CMK (cell line): ENCODE results near the gene CCDC185.
"Not testable (repeated sequence)": the region's sequence is repeated elsewhere in the genome, so short reads cannot be mapped to it uniquely, and the experiment has no call there.

Experiments used
- DNase-seq: peaks from one replicate; pipeline ENCODE4 v3.0.0-alpha.2; 2010; ENCODE audit warnings: low read depth

CCDC185 gene

DNA sequence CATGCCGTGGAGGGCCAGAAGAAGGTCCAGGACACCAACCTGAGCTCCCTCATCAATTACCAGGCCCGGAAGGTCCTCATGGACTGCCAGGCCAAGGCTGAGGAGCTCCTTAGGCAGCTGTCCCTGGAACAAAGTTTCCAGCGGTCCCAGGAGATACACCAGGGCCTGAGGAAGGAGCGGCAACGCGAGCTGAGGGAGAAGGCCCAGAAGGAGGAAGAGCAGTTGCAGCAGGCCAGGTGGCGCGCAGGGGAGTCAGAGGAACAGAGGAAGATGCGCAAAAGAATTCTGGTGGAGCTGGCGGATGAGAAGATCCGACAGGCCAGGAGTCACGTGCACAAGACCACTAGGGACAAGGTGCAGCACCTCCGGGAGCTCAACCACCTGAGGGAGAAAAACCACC lies 1.5 kb downstream of the CCDC185 start:
- DNase-seq = no peak

DNA sequence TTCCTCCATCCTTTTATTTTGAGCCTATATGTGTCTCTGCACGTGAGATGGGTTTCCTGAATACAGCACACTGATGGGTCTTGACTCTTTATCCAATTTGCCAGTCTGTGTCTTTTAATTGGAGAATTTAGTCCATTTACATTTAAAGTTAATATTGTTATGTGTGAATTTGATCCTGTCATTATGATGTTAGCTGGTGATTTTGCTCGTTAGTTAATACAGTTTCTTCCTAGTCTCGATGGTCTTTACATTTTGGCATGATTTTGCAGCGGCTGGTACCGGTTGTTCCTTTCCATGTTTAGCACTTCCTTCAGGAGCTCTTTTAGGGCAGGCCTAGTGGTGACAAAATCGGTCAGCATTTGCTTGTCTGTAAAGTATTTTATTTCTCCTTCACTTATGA lies 6.2 kb downstream of the CCDC185 start:
- not testable (repeated sequence) for DNase-seq

DNA sequence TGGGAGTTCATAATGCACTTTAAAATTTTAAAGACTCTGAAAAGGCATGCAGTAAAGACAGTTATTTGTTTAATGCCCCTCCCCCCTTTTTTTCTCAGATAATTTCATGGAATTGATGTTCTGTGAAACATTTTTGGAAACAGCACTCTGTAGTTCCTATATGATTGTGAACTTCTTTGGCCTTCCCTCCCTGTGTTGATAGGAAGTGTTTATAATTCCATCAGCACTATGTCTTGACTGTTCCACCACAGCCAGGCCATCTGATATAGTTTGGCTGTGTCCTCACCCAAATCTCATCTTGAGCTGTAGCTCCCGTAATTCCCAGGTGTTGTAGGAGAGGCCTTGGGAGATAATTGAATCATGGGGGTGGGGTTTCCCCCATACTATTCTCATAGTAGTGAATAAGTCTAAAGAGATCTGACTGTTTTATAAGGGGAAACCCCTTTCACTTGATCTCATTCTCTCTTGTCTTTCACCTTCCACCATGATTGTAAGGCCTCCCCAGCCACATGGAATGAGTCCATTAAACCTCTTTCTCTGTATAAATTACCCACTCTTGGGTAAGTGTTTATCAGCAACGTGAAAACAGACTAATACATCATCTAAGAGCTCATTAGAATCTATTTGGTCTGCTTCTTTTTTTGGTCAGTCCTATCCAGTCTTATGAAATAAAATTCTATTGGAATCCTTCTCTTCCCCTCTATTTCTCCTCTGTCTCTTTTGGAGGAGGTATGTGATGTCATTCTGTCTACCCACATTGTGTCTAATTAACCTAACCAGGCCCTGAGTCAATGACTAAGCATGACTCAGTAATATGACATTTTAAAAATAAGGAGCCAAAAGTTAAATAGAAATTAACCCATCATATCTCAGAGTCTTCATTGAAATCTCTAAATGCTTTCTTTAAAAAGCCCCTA lies 8.9 kb downstream of the CCDC185 start:
- no peak for DNase-seq

DNA sequence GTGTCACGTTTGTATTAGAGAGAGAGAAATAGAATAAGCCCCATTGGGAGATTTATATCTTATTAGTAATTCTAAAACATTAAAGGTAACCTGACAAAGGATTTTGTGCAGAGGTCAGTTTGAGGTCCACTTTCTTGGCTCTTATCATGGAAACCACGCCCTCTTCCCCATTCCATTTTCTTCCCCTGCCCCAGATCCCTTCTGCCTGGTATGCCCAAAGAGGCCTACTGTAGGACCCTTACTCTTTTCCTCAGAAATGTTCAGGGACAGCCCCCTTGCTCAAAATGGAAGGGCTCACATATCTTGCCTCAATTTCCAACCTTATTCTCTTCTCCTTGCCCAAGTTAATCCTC lies 9.6 kb downstream of the CCDC185 start:
- no peak for DNase-seq

DNA sequence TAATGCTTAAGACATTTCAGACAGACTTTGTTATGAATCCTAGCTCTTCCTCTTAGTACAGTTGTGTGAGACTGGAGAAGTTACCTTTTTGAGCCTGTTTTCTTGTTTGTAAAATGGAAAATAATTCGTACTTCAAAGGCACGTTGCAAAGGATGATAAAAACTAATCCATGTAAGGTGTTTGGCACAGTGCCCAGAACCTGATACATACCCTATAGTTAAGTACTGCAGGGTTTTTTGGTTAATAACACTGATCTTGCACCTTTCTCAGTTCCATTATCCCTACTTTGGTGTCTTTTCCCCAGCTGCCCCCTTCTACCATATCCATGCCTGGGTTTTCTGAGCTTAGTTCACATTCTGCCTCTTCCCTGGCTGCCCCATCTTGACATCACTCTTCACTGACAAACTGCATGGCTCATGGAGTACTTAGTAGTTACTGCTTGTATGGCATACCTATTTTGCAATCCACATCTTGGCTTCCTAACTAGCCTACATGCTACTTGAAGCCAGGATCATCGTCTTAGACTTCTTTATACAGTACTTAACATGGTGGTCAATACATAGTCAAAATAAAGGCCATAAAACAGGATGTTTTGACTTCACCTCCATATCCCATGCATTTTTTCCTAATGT lies 10.1 kb downstream of the CCDC185 start:
- no peak for DNase-seq

DNA sequence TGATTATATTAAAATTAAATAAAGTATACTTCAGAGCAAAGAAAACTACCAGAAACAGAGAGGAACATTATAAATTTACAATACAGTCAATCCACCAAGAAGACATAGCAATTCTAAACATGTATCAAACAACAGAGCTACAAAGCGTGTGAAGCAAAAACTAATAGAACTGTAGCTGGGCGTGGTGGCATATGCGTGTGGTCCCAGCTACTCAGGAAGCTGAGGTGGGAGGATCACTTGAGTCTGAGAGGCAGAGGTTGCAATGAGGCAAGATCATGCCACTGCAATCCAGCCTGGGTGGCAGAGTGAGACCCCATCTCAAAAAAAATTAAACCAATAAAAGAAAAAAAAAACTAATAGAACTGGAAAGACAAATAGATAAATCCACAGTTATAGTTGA lies 12.3 kb downstream of the CCDC185 start:
- no peak for DNase-seq

DNA sequence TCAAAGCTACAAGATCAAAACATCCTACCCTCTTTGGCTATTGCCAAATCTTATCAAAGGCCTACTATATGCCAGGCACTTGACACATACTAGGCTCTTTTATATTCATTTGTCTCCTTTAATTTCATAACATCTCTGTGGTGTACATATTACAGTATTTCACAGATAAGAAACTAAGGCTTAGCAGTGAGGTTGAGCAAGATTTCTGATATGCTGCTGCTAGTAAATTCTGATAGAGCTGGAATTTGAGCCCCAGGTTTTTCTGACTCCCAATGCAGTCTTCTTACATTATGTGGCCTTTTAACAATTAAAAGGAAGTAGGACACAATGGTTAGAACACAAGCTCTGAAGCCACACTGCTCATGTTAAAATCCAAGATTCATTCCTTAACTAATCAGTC lies 16.8 kb downstream of the CCDC185 start:
- no peak for DNase-seq

DNA sequence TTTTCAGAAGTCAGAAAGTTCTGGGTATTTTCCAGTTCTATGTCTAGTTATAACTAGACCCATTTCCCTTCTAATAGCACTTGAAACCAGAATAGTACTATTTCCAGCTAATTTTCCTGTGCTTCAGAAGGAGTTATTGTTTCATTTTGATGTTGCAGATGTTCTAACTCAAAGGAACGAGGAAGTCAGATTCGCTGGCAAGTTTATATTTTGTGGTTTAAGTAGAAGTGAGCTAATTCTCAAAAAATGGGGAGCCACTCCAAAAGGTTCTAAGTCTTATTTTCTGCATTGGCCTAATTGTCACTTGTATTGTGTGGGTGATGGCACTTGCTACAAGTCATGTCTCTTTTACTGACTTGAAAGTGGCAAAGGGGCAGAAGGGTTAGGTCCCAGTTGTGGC lies 18.1 kb downstream of the CCDC185 start:
- DNase-seq = no peak

DNA sequence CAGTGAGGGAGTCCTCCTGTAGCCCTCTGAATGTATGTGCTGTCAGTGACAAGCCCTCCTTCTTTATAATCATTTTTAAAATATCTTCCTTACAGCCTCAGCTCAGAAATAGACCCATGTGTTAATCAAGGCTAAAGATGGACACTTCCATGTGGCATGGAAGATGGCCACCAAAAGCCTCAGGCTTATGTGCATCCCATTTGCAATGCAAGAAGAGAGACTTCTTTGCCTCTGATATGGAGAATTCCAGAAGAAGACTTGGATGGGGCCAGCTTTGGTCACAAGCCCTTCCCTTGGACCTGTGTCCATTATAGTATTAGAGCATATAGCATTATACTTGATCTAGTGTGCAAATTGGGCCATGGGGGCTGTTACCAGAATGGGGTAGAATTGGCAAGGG lies 18.5 kb downstream of the CCDC185 start:
- DNase-seq = no peak

DNA sequence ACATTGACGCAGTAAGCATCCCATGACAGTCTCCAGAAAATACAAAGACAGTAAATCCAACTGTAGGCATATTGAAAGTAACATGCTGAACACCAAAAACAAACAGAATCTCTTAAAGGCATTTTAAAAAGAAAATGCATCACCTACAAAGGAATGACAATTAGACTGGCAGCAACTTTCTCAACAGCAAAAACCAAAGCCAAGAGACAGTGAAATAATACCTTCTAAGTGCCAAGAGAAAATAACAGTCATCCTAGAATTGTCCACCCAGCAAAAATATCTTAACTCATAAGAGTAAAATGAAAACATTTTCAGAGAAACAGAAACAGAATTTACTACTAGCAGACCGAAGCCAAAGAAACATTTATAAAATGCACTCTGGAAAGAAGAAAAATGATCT lies 20.0 kb downstream of the CCDC185 start:
- no peak for DNase-seq

DNA sequence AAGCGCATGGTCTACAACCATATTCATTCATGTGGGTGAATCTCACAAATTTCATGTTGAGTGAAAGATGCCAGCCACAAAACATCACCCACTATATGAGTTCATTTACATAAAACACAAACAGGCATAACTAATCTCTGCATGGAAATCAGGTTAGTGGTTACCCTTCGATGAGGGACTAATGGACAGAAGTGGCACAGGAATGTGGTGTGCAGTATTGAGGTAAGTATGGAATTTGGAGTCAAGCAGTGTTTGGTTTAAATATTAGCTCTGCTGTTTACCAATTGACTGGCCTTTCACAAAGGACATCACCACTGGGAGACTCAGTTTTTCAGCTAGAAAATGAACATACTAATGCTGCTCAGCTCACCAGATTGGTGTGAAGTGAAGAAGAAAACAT lies 24.2 kb downstream of the CCDC185 start:
- DNase-seq = no peak

DNA sequence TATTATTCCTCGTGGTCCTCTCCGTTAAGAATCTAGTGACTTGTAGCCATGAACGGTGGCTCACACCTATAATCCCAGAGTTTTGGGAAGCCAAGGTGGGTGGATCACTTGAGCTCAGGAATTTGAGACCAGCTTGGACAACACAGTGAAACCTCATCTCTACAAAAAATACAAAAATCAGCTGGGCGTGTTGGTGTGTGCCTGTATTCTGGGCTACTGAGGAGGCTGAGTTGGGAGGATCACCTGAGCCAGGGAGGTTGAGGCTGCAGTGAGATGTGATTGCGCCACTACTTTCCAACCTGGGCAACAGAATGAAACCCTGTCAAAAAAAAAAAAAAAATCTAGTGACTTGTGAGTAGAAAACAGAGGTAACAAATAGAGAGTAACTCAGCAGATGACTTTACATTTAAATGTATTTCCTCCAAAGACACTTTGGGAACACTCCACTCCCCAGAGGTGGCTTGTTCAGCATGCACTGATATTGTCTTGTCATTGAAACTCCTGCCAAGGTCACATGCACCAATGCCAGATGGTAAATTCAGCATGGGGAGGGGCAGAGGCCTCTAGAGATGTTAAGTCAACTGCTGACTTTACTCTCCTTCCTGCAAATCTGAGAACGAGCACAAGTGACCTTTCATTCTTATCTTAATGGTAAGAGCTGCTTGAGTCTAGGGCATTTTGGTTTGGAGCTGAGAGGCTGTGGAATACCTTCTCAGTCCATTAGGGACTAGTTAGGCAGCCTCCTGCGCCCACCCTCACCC lies 24.9 kb downstream of the CCDC185 start:
- no peak for DNase-seq

DNA sequence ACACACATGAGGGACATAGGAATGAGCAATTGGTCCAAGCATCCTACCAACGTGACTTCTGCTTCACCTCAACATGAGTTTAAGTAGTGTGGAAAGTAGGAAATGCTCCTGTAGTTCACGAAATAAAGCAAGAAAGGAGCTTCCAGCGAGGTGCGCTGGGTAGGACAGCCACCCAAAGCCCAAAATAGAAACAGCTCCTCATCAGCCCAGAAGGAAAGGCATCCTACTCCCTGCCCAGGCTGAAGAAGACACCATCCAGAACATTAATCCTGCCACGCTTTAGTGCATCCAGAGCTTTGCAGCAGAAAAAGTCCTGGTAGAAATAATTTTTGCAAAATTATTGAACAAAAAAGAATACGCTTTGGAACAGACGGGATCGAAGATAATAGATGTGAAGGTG lies 25.9 kb downstream of the CCDC185 start:
- no peak for DNase-seq

DNA sequence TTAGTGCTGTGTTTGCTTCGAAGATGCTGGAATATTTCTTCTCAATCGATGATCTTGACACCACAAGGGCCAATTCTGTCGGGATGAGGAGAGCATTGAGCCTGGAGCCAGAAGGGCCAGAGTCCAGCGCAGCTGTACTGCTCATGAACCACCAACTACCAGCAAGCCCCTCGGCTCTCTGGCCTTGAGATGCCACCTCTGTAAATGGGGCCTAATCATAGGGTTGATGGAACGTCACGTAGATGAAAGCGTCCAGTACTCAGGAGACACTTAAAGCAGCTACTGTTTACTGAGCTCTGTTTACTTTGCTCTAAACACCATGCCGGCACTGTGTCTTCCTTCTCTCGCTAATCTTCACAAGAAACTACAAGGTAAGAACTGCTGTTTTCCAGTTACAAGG lies 26.3 kb downstream of the CCDC185 start:
- no peak for DNase-seq

DNA sequence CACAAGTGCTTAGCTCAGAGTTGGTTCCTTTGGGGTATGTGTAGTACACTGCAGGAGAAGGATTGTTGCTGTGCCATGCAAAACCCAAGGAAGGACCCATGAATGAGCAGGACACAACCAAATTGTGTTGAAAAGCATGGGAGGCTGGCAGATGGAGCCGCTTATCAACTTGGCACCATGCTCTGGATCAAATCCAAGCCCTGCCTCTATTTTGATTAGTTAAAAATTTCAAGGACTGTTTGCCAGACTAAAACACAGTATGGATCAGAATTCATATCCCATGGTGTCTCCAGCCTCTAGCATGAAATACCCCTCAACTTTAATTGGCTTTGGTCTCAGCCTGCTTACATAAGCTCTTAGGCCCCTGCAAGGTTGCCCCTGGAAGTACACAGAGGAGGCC lies 27.8 kb downstream of the CCDC185 start:
- no peak for DNase-seq

DNA sequence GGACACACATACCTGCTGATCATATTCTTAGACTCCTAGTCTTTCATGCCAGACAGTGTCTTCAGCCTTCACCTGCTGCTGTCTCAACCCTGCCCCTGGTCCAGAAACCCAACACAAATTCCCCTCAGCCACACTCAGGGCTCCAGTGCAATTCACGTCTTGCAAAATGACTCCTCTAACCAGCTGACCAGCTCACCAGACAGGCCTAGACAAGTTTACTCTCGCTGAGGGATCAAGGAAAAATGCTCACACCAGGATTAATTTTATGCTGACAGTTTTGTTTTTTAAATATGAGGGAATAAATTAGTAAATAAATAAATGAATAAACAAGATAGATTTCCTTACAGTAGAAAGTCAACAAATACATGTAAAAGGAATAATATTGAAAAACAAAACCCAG lies 28.5 kb downstream of the CCDC185 start:
- DNase-seq = no peak

DNA sequence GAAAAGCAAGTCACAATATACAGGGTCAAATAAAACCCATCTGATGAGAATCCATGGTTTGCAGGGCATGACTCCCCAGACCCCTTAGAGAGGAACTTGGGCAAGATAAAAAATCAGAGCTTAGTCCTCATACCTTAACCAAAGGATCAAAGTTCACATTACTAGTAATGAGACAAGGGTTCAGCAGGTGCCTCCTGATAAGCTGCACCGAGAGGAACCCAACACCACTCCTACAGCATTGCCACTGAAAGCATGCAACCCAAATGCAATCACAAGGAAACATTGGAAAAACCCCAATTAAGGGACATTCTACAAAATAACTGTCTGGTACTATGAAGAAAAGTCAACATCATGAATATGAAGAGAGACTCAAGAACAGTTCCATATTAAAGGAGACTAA lies 29.7 kb downstream of the CCDC185 start:
- no peak for DNase-seq

DNA sequence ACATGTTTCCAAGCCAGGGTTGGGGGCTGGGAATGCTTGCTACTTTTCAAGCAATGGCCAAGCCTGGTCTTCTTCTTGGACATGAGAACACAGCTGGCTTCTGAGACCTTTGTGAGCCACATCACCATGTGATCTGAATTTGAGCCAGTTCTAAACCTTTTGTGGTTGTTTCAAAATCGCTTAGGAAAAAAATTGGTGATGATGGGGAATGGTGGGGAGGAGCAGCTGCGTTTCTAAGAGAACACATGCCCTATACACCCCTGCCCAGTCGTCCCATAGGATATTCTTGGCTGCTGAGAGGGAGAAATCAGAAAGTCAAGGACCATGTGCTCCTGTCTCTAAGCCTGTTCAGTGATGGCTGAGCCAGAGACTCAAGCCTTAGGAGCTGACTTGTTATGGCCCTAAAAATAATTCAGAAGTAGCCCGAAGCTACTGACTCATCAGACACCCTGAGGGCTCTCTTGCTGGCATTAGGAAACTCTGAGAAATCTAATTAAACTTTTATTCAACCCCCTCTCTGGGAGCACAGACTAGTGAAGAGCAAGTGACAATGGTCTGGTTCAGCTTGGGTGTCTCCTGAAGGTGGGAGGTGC lies 30.5 kb downstream of the CCDC185 start:
- no peak for DNase-seq

DNA sequence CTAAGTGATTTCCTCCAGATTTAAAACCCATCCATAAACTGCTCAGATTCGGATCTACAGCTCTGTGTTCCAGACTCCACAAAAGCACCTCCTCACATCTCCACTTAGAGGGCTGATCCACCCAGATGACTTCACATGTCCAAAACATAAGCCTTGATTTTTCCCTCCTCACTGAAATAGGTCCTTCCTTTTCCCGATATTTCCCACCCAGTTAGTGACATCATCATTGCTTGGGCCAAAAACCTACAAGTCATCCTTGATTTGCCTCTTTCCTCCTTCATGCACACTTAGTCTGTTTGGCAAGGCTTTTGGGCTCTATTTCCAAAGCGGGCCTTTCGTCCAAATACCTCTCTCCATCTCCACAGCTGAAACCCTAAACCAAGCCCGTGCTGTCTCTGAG lies 32.3 kb downstream of the CCDC185 start:
- no peak for DNase-seq

DNA sequence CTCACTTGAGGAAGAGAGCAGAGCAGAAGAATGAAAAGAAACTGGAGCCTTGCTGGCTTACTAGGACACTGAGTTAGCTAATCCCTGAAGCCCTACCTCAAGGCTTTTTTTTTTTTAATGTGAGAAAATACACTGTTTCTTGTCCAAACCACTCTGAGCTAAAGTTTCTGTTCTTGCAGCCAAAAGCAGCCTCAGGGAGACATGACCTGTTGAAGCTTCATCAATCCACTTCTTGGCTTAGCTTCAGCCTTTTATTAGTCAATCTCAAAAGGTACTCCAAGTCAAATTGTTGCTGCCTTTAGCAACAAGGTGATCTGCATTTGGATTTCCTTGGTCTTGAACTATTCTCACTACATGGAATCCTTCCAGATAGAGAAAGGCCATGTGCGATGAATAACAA lies 33.7 kb downstream of the CCDC185 start:
- no peak for DNase-seq

DNA sequence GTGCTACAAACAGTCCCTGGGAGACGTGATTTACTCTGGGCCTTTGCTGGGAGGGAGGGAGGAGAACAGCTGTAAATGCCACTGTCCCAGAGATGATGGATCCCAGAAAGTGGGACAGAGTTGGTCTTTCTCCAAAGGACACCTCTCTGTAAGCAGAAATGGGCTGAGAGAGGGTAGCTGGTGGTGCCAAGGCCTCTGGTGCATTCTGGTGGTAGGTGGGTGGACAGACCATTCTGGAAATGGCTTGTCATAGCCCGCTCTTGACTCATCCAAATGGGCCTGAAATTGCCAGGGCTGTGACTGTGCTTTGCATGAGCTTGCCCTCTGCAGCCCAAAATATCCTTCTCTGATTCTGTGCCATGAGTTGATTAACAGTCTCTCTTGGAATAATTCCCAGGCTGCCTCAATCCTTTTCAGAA lies 36.1 kb downstream of the CCDC185 start:
- no peak for DNase-seq

DNA sequence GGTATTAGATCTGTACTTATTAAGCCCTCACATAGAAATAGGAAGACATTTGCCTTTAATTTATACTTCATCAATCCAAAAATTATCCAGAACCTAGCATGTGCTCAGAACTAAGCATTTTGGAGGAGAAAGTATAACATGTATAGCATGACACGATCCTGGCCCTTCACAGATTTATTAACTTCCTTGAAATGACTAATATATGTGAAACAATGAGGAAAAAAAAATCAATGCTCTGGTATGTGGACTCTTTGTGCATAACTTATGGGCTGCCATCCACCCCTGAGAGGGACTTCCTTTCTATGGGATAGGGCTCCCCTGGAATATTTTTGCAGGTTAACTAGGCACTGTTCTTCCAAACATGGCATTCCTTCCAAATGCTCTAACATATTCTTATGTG lies 36.6 kb downstream of the CCDC185 start:
- no peak for DNase-seq

DNA sequence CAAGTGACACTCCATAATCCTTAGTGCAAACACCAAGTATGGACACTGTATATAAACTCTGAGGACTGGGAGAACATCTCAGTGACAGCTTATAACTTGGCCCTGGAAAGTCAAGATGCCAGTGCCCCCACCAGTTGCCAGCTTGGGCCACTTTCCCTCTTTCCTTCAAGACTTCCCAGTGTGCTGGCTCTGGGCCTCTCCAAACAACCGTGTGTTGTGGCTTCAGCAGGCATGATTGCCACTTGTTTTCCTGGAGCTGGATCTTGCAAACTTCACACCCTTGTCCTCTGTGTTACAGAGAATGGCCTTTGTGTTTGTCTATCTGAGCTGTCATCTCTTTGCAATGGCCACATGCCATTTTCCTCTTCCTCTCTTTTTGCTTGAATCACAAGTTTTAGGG lies 37.0 kb downstream of the CCDC185 start:
- DNase-seq = no peak
